ENCODE measurements around the gene CDH23. TPM values are rescaled to one million over a fixed set of nuclear protein-coding genes. Genes with fewer than 3 reads are reported as not detected.

The CDH23 gene
- polyA plus RNA-seq, 1 donor: 0.90 TPM

- DNase-seq: no peak
Measured at GRCh38 chr10:71746344-71747037, 349.8 kb downstream of the CDH23 start.

GRCh38 chr10:71747039-71747531 is 350.4 kb downstream of the CDH23 start:
- no peak for DNase-seq

- no peak for DNase-seq
Measured at GRCh38 chr10:71747551-71748523, 351.1 kb downstream of the CDH23 start.

DNA sequence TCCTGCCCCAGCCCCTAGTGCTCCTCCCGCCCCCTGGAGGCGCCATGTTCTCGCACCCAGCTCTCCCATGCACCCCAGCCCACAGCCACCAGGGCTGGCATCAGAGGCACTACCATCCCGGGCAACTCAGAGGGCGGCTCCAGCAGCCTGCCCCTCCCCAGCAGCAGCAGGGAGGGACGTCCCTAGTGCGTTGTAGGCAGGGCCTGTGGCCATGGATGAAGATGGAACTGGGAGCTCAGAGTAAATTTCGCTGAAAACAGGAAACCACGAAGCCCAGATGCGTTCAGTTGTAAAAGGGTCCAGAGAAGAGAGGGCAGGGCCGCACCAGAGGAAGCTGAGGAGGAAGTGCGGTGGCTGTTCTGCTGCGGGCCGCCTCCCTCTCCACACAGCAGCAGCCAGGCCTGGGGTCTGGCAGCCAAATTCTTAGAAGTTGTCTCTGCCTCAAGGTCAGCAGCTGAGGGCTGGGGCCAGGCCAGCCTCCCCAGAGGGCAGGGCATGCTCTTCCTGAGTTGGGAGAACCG is 352.0 kb downstream of the CDH23 start:
- DNase-seq: no peak

GRCh38 chr10:71749396-71749795 is 352.7 kb downstream of the CDH23 start:
- no peak for DNase-seq

DNA sequence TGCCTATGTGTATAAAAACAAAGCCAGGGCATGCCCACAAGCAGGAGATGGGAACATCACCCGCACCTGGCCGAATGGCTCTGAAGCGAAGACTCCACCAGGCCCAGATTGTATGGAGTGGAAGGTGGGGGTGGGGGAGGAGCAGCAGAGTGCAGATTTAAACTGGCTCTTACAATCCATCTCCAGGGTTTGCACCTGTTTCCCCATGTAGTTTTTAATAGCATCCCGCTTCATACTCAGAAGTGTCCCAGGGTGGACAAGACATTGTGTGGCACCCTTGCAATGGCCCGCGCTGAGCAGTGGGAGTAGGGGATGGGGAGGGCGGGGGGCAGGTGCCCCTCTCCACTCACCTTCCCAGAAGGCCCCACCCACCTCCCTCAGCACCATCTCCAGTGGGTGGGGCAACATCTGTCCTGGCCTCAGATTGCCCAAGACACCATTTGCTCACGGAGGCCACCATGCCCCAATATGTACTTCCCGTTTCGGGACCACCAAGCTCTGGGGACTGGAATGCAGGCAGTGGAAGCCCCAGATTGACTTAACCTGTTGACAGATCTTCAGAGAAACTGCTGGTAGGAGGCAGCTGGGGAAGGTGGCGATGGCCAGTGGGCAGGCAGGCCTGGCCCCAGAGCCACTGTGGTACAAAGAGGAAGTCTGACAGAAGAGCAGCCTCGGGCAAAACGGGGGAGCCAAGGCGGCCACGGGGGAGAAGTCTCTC is 353.6 kb downstream of the CDH23 start:
- no peak for DNase-seq

DNA sequence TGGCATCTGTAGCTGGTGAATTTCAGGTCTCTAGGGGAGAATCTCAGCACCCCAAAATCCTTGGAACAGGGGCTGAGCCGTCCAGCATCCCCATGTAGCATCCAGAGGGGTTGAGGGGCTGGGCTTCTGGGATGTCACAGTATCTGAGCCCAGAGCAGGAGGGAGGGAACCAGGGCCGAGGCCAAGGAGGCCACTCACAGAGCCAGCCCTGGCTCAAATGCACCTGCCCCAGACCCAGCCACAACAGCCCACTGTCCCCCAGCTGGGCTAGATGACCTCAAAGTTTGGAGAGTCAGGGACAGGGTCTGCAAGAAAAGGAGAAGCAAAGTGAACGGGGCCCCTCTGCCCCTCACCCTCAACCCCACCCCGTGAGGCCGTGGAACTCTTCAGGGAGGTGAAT is 354.3 kb downstream of the CDH23 start:
- DNase-seq: no peak

GRCh38 chr10:71751515-71752224 is 354.9 kb downstream of the CDH23 start:
- no peak for DNase-seq

DNA sequence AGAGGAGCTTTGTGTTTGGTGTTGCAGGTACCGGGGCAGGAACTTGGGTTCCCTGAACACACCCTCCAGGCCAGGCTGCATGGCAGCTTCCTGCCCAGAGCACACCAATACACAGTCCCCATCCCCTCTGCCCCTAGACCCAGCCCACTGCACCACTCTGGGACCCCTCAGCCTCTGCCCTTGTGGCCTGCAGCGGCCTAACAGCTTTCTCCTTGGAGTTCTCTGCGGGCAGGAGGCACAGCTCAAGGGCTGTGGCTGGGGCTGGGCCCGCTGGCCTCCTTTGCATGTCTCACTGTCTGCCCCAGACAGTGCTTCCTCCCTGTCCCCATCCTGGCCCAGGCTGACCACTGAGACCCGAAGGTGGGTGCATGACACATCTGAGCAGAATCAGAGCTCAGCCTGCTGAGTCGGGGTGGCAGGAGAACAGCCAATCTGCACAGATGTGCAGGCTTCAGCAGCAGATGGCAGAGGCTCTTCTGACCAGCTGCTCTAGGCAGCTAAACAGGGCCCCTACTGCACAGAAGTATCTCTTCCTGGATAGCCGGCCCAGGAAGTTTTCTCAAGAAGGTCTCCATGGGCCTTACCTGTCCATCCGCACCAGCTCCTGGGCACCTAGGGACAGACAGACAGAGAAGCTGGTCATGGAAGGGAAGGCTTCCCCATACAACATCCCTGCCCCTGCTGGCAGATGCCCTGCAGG is 355.8 kb downstream of the CDH23 start:
- DNase-seq: no peak

GRCh38 chr10:71753091-71753959 is 356.6 kb downstream of the CDH23 start:
- no peak for DNase-seq

DNA sequence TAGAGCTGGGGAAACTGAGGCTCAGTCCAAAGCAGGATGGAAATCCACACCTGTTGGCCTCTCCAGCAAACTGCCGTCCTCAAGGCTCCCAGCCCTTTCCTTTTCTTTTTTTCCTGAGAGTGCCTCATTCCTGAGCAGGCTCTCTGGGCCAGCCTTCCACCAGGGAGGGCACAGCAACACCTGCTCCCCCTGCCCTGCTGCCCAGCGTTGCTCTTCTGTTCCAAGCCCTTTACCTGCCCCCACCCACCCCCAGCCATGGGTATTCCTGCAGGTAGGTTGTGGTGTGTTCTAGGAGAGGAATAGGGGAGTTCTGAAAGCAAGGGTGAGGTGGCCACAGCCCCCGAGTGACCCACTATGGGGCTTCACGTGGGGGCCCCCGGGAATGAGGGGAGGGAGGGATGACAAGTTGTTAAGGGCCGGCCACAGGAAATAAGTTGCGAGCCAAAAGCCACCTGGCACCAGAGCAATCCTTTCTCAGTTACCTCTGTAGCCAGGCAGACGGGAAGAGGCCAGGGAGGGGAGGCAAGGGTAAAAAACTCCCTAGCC is 357.3 kb downstream of the CDH23 start:
- DNase-seq: no peak

DNA sequence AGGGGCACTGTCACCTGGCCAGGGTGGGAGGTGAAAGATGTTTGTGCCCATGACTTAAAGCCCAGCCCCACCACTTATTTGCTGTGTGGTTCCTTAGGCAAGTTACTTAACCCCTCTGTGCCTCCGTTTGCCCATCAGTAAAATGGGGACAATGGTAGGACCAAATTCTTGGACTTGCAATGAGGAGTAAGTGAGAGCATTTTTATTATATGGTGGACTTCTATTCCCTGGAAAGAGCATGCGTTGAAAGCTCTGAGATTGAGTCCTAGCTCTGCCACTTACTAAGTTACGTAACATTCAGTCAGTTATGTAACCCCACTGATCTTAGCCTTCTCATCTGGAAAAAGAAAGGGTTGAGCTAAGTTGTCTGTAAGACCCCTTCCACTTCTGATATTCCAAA is 357.8 kb downstream of the CDH23 start:
- DNase-seq: no peak

DNA sequence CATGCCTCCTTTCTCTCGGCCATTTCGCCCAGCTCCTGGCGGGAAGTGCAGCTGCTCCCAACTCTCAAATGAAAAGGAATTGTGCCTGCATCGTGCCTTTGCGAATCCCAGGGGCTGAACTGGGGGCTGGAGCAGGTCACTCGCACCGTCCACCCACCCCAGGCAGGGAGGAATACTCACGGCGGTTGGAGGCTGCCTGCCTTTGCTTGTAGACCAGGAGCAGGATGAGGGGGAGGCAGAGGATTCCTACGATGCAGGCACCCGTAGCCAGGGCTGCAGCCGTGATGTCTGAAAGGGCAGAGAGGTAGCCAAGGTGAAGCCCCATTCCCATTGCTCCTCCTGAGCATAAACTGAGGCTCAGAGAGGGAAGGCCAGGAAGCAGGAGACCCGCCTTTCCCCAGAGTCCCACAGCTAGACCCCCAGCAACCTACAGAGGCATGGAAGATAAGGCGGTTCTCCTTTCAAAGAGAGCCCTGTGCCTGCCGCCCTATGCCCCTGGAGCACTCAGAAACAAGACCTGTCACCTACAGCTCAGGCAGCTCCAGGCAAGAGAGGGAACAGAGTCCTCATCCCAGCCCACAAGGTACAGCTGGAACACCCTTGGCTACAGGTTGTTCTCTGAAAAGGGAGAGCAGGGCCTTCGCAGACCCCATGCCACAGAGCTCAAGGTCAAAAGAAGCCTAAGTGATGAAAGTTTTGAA is 358.6 kb downstream of the CDH23 start:
- no peak for DNase-seq

- no peak for DNase-seq
Measured at GRCh38 chr10:71756311-71757191, 359.8 kb downstream of the CDH23 start.

GRCh38 chr10:71757399-71757922 is 360.7 kb downstream of the CDH23 start:
- DNase-seq: no peak

DNA sequence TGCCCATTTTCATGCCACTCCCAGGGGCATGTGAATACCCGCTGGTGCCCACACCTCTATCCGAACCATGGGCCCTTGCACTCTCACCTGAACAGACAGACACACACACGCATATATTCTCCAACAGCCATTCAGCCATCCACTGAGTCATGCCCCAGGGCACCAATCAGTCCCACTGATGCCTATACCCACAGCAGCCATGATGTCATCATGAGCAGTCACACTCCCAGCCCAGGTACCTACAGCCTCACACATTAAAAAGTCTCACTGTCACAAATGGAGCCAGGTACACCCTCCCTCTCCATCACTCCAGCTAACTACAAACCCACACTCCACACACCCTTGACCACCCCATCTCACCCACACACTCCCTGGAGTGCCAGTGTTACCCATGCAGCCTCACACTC is 364.4 kb downstream of the CDH23 start:
- DNase-seq: no peak

DNA sequence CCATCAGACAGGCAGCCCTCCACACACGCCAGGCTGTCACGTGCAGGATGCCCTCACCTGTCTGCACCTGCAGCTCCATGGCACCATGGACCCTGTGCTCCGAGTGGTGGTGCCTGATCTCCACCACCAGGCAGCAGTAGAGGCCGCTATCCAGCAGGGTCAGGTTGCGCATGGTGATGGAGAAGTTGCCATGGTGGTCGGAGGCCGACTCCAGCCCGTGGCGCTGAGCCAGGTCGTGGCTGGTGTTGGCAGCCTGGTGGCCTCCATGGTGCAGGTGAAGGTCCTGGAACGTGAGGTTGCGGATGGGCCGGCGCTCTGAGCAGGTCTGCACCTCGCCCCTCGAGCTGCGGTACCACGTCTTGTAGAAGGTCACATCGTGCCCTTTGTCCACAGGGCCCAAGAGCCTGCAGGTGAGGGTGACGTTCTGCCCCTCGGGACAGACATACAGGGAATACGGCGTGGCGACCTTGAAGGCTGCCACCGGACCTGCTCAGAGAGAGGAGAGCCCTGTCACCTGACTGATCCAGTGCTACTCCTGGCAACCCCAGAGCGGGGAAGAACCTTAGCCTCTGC is 364.9 kb downstream of the CDH23 start:
- DNase-seq: no peak

Data from left kidney (tissue), 2 donors.